Measurements from ENCODE around the gene TXNDC15.

DNA sequence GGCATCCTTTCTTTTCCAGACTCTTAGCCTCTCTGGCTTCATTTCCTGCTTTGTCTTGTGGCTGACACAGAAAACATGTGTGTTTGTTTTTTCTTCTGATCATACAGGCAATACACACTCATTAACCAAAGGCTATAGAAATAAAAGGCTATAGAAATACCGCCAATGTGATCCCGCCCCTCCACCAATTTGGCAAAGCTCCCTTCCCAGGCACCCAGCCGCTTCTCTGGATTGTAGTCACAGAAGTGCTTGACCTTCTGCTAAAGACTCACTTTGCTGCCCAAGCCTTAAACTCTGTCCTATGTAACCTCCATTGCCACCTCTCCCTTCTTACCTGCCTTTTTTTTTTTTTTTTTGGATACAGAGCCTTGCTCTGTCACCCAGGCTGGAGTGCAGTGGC, 5.3 kb downstream of the TXNDC15 start:
- no peak for TF ChIP-seq CTCF (IDR thresholded peaks at IDR 0.05)
- TF ChIP-seq POLR2AphosphoS5 (IDR thresholded peaks at IDR 0.05), result no peak
